DMS53 treated with DMSO at 0.1 percent for 48 hours (cell line): ENCODE results near the gene TDRKH.

Source experiments
- DNase-seq: peaks from one replicate; lab custom pipeline; 2025; ENCODE audit not compliant: unreplicated experiment; lab: John Stamatoyannopoulos, UW

TDRKH gene

GRCh38 chr1:151790071-151790939 lies at the start of gene TDRKH:
Gene TDRKH (minus strand): TSS chr1:151790500. CDS start chr1:151783022, 7,478 bp downstream.
- peak; percentile 99 for DNase-seq

- DNase-seq, result peak; percentile 93
These were observed 49.4 kb upstream of the TDRKH start, which contains the start of gene C2CD4D for GRCh38 chr1:151839457-151840403. Gene C2CD4D (minus strand): TSS chr1:151839820. CDS start chr1:151838989, 831 bp downstream.

- DNase-seq, result no peak
These were observed 48.7 kb upstream of the TDRKH start for GRCh38 chr1:151839082-151839412.

GRCh38 chr1:151838222-151839081 lies 48.2 kb upstream of the TDRKH start:
- peak; percentile 61 for DNase-seq

- DNase-seq, result no peak
These were observed 47.6 kb upstream of the TDRKH start for GRCh38 chr1:151837884-151838221.

- peak; percentile 50 for DNase-seq
These were observed 46.9 kb upstream of the TDRKH start for GRCh38 chr1:151837197-151837596.

GRCh38 chr1:151835596-151835995 lies 45.3 kb upstream of the TDRKH start:
- no peak for DNase-seq

- no peak for DNase-seq
These were observed 43.9 kb upstream of the TDRKH start for GRCh38 chr1:151834239-151834638.

- no peak for DNase-seq
These were observed 43.0 kb upstream of the TDRKH start for GRCh38 chr1:151833172-151833900.

GRCh38 chr1:151832318-151832980 lies 42.1 kb upstream of the TDRKH start:
- DNase-seq, result peak; percentile 73

GRCh38 chr1:151831605-151832004 lies 41.3 kb upstream of the TDRKH start, which contains the start of gene RORC:
Gene RORC (minus strand): TSS chr1:151831802. CDS start chr1:151831764, 38 bp downstream.
- DNase-seq, result no peak

GRCh38 chr1:151831256-151831591 lies 40.9 kb upstream of the TDRKH start:
- no peak for DNase-seq

GRCh38 chr1:151830055-151830454 lies 39.8 kb upstream of the TDRKH start:
- no peak for DNase-seq

- no peak for DNase-seq
These were observed 39.2 kb upstream of the TDRKH start for GRCh38 chr1:151829352-151830046.

- DNase-seq, result no peak
These were observed 38.6 kb upstream of the TDRKH start for GRCh38 chr1:151828921-151829320.

- no peak for DNase-seq
These were observed 37.6 kb upstream of the TDRKH start for GRCh38 chr1:151827853-151828252.

GRCh38 chr1:151825751-151826660 lies 35.7 kb upstream of the TDRKH start:
- no peak for DNase-seq

- DNase-seq, result no peak
These were observed 34.9 kb upstream of the TDRKH start for GRCh38 chr1:151825204-151825603.
